Neural progenitor cell (in vitro differentiated cells): Measurements from ENCODE around the gene TMEM190. TPM values are rescaled to one million over a fixed set of nuclear protein-coding genes. Genes with fewer than 3 reads are reported as not detected.

Experiments used
- DNase-seq: peaks from one replicate; pipeline ENCODE4 v3.0.0-alpha.2; 2016; ENCODE audit warnings: low spot score
- H2AFZ ChIP-seq: fragments of 200-600 bp; sonication (generic); replicated peaks from 2 replicates; pipeline ENCODE4 v1.6.1; 2016; ENCODE audit warnings: antibody characterized with exemption
- H3F3A ChIP-seq: fragments of 200-600 bp; sonication (generic); 2 replicates; pipeline ENCODE4 v1.6.1; 2016; ENCODE audit warnings: antibody characterized with exemption, low read depth
- H3K27ac ChIP-seq: fragments of 200-600 bp; sonication (generic); 2 replicates; pipeline ENCODE4 v1.5.1; 2016; ENCODE audit warnings: mild to moderate bottlenecking
- H3K27me3 ChIP-seq: fragments of 200-600 bp; sonication (generic); 2 replicates; pipeline ENCODE4 v1.6.1; 2016; ENCODE audit warnings: mild to moderate bottlenecking, moderate library complexity
- H3K36me3 ChIP-seq: fragments of 200-600 bp; sonication (generic); 2 replicates; pipeline ENCODE4 v1.5.1; 2016
- H3K4me1 ChIP-seq: fragments of 200-600 bp; sonication (generic); 2 replicates; pipeline ENCODE4 v1.6.1; 2016; ENCODE audit warnings: mixed run types
- H3K4me2 ChIP-seq: fragments of 200-600 bp; sonication (generic); 2 replicates; pipeline ENCODE4 v1.6.1; 2016
- H3K4me3 ChIP-seq: fragments of 200-600 bp; sonication (generic); 2 replicates; pipeline ENCODE4 v1.5.1; 2016
- H3K79me2 ChIP-seq: fragments of 200-600 bp; sonication (generic); 2 replicates; pipeline ENCODE4 v1.6.1; 2016; ENCODE audit warnings: low read depth
- H3K9ac ChIP-seq: fragments of 200-600 bp; sonication (generic); 2 replicates; pipeline ENCODE4 v1.6.1; 2016
- H3K9me3 ChIP-seq: fragments of 200-600 bp; sonication (generic); 2 replicates; pipeline ENCODE4 v1.5.1; 2016; ENCODE audit warnings: low read depth
- H4K20me1 ChIP-seq: fragments of 200-600 bp; sonication (generic); 2 replicates; pipeline ENCODE4 v1.6.1; 2016; ENCODE audit warnings: low read depth
- H3K27ac Mint-ChIP-seq: 3 replicates; pipeline ENCODE4 v1.8.0; 2021; ENCODE audit warnings: mixed read lengths
- H3K27me3 Mint-ChIP-seq: 2 replicates; pipeline ENCODE4 v1.8.0; 2022; ENCODE audit warnings: low read depth, mild to moderate bottlenecking, inconsistent platforms, moderate library complexity, mixed read lengths; ENCODE audit not compliant: insufficient read depth
- H3K36me3 Mint-ChIP-seq: 3 replicates; pipeline ENCODE4 v1.8.0; 2021; ENCODE audit warnings: mixed read lengths
- H3K4me1 Mint-ChIP-seq: 3 replicates; pipeline ENCODE4 v1.8.0; 2021; ENCODE audit warnings: mixed read lengths
- H3K4me3 Mint-ChIP-seq: 3 replicates; pipeline ENCODE4 v1.8.0; 2021; ENCODE audit warnings: mild to moderate bottlenecking, moderate library complexity, mixed read lengths
- H3K9me3 Mint-ChIP-seq: 3 replicates; pipeline ENCODE4 v1.8.0; 2020; ENCODE audit warnings: mixed read lengths
- CTCF ChIP-seq: fragments of 200-600 bp; sonication (generic); IDR thresholded peaks from 2 replicates; pipeline ENCODE4 v1.5.1; 2017; ENCODE audit warnings: antibody characterized with exemption, mild to moderate bottlenecking
- EZH2 ChIP-seq: fragments of 200-600 bp; sonication (generic); IDR thresholded peaks from 2 replicates; pipeline ENCODE4 v1.6.1; 2017; ENCODE audit warnings: antibody characterized with exemption, mild to moderate bottlenecking, moderate library complexity
- EZH2phosphoT487 ChIP-seq: fragments of 200-600 bp; sonication (generic); IDR thresholded peaks from 2 replicates; pipeline ENCODE4 v1.6.1; 2017; ENCODE audit warnings: antibody characterized with exemption
- total RNA-seq: library from RNA; depleted of rRNA; stranded (reverse); fragments of >200 nt; gene quantifications from 2 replicates; pipeline ENCODE4 v1.2.3, GENCODE V29; 2015; ENCODE audit warnings: low replicate concordance

Gene TMEM190
- total RNA-seq, 1 donor from 2014 or later = not detected

- peak within 1 kb of the TSS; percentile 81 for H3K4me2 ChIP-seq
- H3K27ac ChIP-seq = no peak within 1 kb of the TSS
- peaks cover 24% of the 10 kb centered on the region for H3K27me3 Mint-ChIP-seq
- H3F3A ChIP-seq = peaks cover 51% of the 10 kb centered on the region
- no peak within 1 kb of the TSS for H3K27ac Mint-ChIP-seq
- H3K9me3 Mint-ChIP-seq = peaks cover 4% of the 10 kb centered on the region
- peak within 1 kb of the TSS; percentile 100 for H3K4me3 Mint-ChIP-seq
- H3K4me1 Mint-ChIP-seq = peaks cover 37% of the 10 kb centered on the region
- H3K79me2 ChIP-seq = peaks cover 32% of the 10 kb centered on the region
- H2AFZ ChIP-seq = no peak within 1 kb of the TSS
- peaks cover 17% of the 10 kb centered on the region for H3K27me3 ChIP-seq
- H3K9me3 ChIP-seq = no peaks in the 10 kb centered on the region
- no peak for DNase-seq
- peaks cover 35% of the 10 kb centered on the region for H3K4me1 ChIP-seq
- H3K4me3 ChIP-seq = peak within 1 kb of the TSS; percentile 90
- H4K20me1 ChIP-seq = peaks cover 35% of the 10 kb centered on the region
- TF ChIP-seq EZH2 = no peak
- TF ChIP-seq CTCF = no peak
- no peak for TF ChIP-seq EZH2phosphoT487
- peaks cover 7% of the 10 kb centered on the region for H3K36me3 Mint-ChIP-seq
- no peaks in the 10 kb centered on the region for H3K36me3 ChIP-seq
- H3K9ac ChIP-seq = no peak within 1 kb of the TSS
Observed at GRCh38 chr19:55384131-55384919, 7.7 kb downstream of the TMEM190 start, which contains the start of gene TMEM238. Gene TMEM238 (minus strand): TSS chr19:55384292. CDS start chr19:55384259, 33 bp downstream.

- Histone ChIP-seq H3K79me2 (peaks cover 32% of the 10 kb centered on the region), H3K36me3 (no peaks in the 10 kb centered on the region), H3F3A (peaks cover 50% of the 10 kb centered on the region), H3K9me3 (no peaks in the 10 kb centered on the region), H3K4me1 (peaks cover 35% of the 10 kb centered on the region), H3K4me2 (peak overlapping the region; percentile 80), H4K20me1 (peaks cover 43% of the 10 kb centered on the region), H2AFZ (peak overlapping the region; percentile 94), H3K9ac (peak overlapping the region; percentile 48), H3K4me3 (peak overlapping the region; percentile 90), H3K27ac (no peak overlapping the region), H3K27me3 (peaks cover 17% of the 10 kb centered on the region)
- H3K36me3 Mint-ChIP-seq = peaks cover 7% of the 10 kb centered on the region
- TF ChIP-seq EZH2phosphoT487 (no peak), EZH2 (no peak), CTCF (no peak)
- H3K27me3 Mint-ChIP-seq = peaks cover 20% of the 10 kb centered on the region
- peak; percentile 98 for DNase-seq
- H3K27ac Mint-ChIP-seq = peak overlapping the region; percentile 91
- peaks cover 42% of the 10 kb centered on the region for H3K4me1 Mint-ChIP-seq
- peaks cover 4% of the 10 kb centered on the region for H3K9me3 Mint-ChIP-seq
- H3K4me3 Mint-ChIP-seq = peak overlapping the region; percentile 100
Observed at GRCh38 chr19:55384920-55385723, 8.5 kb downstream of the TMEM190 start.

- Histone ChIP-seq H3K27me3 (peaks cover 17% of the 10 kb centered on the region), H3K9me3 (no peaks in the 10 kb centered on the region), H3K4me1 (peaks cover 35% of the 10 kb centered on the region), H4K20me1 (peaks cover 51% of the 10 kb centered on the region), H3K4me3 (peak within 1 kb of the TSS; percentile 90), H3K9ac (peak within 1 kb of the TSS; percentile 88), H3K27ac (no peak within 1 kb of the TSS), H3K79me2 (peaks cover 32% of the 10 kb centered on the region), H3K36me3 (no peaks in the 10 kb centered on the region), H2AFZ (peak within 1 kb of the TSS; percentile 94), H3K4me2 (peak within 1 kb of the TSS; percentile 100), H3F3A (peaks cover 56% of the 10 kb centered on the region)
- peaks cover 11% of the 10 kb centered on the region for H3K36me3 Mint-ChIP-seq
- peaks cover 47% of the 10 kb centered on the region for H3K4me1 Mint-ChIP-seq
- H3K9me3 Mint-ChIP-seq = peaks cover 4% of the 10 kb centered on the region
- H3K27ac Mint-ChIP-seq = peak within 1 kb of the TSS; percentile 97
- no peak for TF ChIP-seq EZH2
- TF ChIP-seq CTCF = no peak
- no peak for TF ChIP-seq EZH2phosphoT487
- H3K4me3 Mint-ChIP-seq = peak within 1 kb of the TSS; percentile 100
- peak; percentile 99 for DNase-seq
- peaks cover 20% of the 10 kb centered on the region for H3K27me3 Mint-ChIP-seq
Observed at GRCh38 chr19:55385724-55386492, 9.3 kb downstream of the TMEM190 start, which contains the start of gene RPL28. Gene RPL28 (plus strand): TSS chr19:55385932. CDS start chr19:55386358, 426 bp downstream.
